ENCODE results near the gene ZNF839.
"Not testable (repeated sequence)": the region's sequence is repeated elsewhere in the genome, so short reads cannot be mapped to it uniquely, and the experiment has no call there.

DNA sequence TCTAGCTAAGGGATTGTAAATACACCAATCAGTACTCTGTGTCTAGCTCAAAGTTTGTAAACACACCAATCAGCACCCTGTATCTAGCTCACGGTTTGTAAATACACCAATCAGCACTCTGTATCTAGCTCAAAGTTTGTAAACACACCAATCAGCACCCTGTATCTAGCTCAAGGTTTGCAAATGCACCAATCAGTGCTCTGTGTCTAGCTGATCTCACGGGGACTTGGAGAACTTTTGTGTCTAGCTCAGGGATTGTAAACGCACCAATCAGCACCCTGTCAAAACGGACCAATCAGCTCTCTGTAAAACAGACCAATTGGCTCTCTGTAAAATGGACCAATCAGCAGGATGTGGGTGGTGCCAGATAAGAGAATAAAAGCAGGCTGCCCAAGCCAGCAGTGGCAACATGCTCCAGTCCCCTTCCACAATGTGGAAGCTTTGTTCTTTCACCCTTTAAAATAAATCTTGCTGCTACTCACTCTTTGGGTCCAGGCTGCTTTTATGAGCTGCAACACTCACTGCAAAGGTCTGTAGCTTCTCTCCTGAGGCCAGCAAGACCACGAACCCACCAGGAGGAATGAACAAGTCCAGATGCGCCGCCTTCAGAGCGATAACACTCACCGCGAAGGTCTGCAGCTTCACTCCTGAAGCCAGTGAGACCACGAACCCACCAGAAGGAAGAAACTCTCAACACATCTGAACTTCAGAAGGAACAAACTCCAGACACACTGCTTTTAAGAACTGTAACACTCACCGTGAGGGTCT, 21.1 kb upstream of the ZNF839 start:
- not testable (repeated sequence) for TF ChIP-seq POLR2A, POLR2AphosphoS5 (IDR thresholded peaks at IDR 0.05)
- TF ChIP-seq, protein P1, sequence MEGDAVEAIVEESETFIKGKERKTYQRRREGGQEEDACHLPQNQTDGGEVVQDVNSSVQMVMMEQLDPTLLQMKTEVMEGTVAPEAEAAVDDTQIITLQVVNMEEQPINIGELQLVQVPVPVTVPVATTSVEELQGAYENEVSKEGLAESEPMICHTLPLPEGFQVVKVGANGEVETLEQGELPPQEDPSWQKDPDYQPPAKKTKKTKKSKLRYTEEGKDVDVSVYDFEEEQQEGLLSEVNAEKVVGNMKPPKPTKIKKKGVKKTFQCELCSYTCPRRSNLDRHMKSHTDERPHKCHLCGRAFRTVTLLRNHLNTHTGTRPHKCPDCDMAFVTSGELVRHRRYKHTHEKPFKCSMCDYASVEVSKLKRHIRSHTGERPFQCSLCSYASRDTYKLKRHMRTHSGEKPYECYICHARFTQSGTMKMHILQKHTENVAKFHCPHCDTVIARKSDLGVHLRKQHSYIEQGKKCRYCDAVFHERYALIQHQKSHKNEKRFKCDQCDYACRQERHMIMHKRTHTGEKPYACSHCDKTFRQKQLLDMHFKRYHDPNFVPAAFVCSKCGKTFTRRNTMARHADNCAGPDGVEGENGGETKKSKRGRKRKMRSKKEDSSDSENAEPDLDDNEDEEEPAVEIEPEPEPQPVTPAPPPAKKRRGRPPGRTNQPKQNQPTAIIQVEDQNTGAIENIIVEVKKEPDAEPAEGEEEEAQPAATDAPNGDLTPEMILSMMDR (IDR thresholded peaks at IDR 0.05), result not testable (repeated sequence)

Data from transverse colon (tissue), 4 donors.